IPS-20b (cell line): ENCODE results near the gene ELMO2.

Source experiments
- H3K27ac ChIP-seq: one replicate; pipeline ENCODE4 v1.5.1; 2013; ENCODE audit warnings: low read length
- H3K27me3 ChIP-seq: 2 replicates; pipeline ENCODE4 v1.6.1; 2013; ENCODE audit warnings: mild to moderate bottlenecking, low read length, inconsistent platforms; ENCODE audit not compliant: insufficient read depth
- H3K36me3 ChIP-seq: 2 replicates; pipeline ENCODE4 v1.6.1; 2013; ENCODE audit warnings: low read depth, mild to moderate bottlenecking, inconsistent platforms, low read length, moderate library complexity; ENCODE audit not compliant: insufficient read depth
- H3K4me1 ChIP-seq: 2 replicates; pipeline ENCODE4 v1.6.1; 2013; ENCODE audit warnings: mild to moderate bottlenecking, control low read depth, inconsistent platforms, low read length, moderate library complexity; ENCODE audit not compliant: insufficient read depth
- H3K4me3 ChIP-seq: 2 replicates; pipeline ENCODE4 v1.5.1; 2013; ENCODE audit warnings: mild to moderate bottlenecking, low read length, inconsistent platforms
- H3K9ac ChIP-seq: 2 replicates; pipeline ENCODE4 v1.6.1; 2013; ENCODE audit warnings: low read depth, mild to moderate bottlenecking, inconsistent platforms, low read length, moderate library complexity
- H3K9me3 ChIP-seq: 2 replicates; pipeline ENCODE4 v1.6.1; 2013; ENCODE audit warnings: mild to moderate bottlenecking, low read depth, low read length, inconsistent platforms; ENCODE audit not compliant: insufficient read depth

ELMO2 gene

GRCh38 chr20:46346770-46347169 is 59.6 kb downstream of the ELMO2 start:
- Histone ChIP-seq H3K9me3 (no peaks in the 10 kb centered on the region), H3K4me1 (peaks cover 22% of the 10 kb centered on the region), H3K27ac (no peak overlapping the region)

DNA sequence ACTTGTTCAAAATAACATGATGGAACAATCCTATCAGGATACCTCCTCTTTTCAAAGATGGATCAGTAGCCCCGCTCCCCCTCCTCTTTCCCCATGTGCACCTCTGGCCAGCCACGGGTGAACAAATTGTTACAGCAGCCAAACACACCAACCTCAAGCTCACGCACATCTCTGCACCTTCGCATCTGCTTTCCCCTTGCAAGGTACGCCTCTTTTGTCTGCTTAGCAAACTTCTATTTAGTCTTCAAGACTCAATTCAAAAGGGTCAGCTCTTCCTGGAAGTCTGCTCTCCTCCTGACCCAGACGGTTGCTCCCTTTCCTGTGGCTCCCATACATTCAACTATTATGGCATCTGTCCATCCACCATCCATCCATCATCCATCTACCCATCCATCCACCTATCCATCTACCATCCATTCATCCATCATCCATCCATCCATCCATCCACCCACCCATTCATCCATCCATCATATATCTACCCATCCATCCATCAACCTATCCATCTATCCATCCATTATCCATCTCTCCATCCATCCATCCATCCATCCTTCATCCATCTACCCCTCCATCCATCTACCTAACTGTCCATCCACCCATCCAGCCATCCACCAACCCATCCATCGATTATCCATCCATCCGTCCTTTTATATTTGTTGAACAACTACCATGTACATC is 61.8 kb downstream of the ELMO2 start:
- peaks cover 52% of the 10 kb centered on the region for H3K27me3 ChIP-seq
- H3K9ac ChIP-seq: no peak overlapping the region
- no peak overlapping the region for H3K27ac ChIP-seq
- peaks cover 9% of the 10 kb centered on the region; the same call in 1 of the 2 replicates for H3K4me1 ChIP-seq
- H3K36me3 ChIP-seq: 0 out of 2 replicates have a peak, but pooled peaks cover 4% of the 10 kb centered on the region
- H3K9me3 ChIP-seq: no peaks in the 10 kb centered on the region
- H3K4me3 ChIP-seq: no peak overlapping the region

More at GRCh38 chr20:46346770-46347169, 59.6 kb downstream of the ELMO2 start:
- H3K4me3 ChIP-seq: no peak overlapping the region
- peaks cover 44% of the 10 kb centered on the region for H3K27me3 ChIP-seq
- no peak overlapping the region for H3K9ac ChIP-seq
- peaks cover 18% of the 10 kb centered on the region; the same call in 1 of the 2 replicates for H3K36me3 ChIP-seq

GRCh38 chr20:46343975-46344357 is 62.4 kb downstream of the ELMO2 start:
- no peaks in the 10 kb centered on the region for H3K9me3 ChIP-seq
- peaks cover 59% of the 10 kb centered on the region for H3K27me3 ChIP-seq
- H3K4me1 ChIP-seq: peaks cover 5% of the 10 kb centered on the region; the same call in 1 of the 2 replicates

DNA sequence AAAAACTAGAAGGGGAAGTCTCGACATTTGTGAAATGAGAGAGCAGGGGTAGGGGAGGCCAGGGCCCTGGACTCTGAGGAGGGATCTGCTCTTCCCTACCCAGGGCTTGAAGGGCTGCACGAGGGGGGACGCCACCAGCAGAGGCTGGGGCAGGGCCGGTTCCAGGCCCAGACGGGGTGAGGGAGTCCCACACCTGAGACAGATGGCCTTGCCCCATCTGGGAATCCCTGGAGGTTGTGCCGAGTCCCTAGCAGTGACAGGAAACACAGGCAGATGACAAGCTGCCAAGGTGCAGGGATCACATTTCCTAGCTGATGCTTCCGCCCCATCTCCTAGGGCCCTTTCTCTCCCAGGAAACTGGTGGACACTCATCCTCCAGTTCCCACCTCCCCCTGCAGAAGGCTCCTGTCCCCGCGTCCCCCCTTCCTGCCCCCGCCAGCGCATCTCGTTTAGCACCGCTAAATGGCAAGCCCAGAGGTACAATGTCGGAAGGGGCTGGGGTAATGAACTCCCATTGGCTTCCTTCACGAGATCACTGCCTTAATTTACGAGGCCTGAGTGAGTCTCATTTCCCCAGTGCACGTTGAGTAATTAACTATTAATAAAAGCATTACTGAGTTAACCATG is 63.0 kb downstream of the ELMO2 start:
- Histone ChIP-seq H3K4me3 (no peak overlapping the region), H3K27ac (no peak overlapping the region), H3K4me1 (peaks cover 5% of the 10 kb centered on the region; the same call in 1 of the 2 replicates), H3K36me3 (no peaks in the 10 kb centered on the region), H3K9me3 (no peaks in the 10 kb centered on the region), H3K27me3 (peaks cover 64% of the 10 kb centered on the region), H3K9ac (no peak overlapping the region)

More at GRCh38 chr20:46343975-46344357, 62.4 kb downstream of the ELMO2 start:
- Histone ChIP-seq H3K4me3 (no peak overlapping the region), H3K27ac (no peak overlapping the region), H3K9ac (no peak overlapping the region), H3K36me3 (no peaks in the 10 kb centered on the region)

DNA sequence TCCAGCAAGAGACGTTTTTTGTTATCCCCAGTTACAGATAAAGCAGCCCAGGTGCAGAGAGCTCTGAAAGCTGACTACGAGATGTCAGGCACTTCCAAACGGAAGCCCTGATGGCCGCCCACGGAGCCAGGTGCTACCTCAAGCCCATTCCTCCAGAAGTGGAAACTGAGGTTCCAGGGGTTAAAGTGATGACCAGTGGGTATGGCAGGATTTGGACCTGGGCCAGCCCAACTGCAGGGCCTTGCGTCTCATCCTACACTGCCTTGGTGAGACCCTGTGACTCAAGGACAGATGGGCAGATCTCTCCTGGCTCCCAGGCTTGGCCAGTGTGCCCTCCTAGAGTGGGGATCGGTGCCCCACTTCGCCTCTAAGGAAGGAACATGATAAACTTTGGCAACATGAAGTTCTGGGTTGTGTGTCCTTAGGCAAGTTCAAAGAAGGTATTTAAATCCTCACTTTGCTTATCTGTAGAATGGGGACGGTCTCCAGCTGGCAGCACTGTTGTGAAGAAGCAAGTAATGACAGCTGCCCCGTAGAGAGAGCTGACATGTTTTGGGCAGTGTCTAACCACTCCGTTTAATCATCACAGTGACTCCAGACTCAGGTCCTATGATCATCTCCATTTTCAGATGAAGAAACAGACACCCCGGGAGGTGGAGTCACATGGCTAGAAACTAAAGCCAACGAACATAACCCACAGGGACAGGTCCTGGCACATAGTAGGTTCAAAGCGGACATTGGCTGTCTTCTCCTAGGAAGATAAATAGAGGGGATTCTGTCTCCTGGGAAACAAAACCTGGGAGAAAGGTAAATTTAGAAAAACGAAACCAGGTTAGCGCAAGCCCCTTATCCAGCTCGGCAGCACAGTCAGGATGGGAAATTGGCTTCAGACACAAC is 63.7 kb downstream of the ELMO2 start:
- H3K4me1 ChIP-seq: peaks cover 5% of the 10 kb centered on the region; the same call in 1 of the 2 replicates
- no peak overlapping the region for H3K4me3 ChIP-seq
- no peak overlapping the region for H3K27ac ChIP-seq
- H3K9me3 ChIP-seq: no peaks in the 10 kb centered on the region
- H3K9ac ChIP-seq: no peak overlapping the region
- no peaks in the 10 kb centered on the region for H3K36me3 ChIP-seq
- H3K27me3 ChIP-seq: peaks cover 64% of the 10 kb centered on the region

GRCh38 chr20:46342010-46342378 is 64.4 kb downstream of the ELMO2 start:
- H3K4me1 ChIP-seq: peaks cover 5% of the 10 kb centered on the region; the same call in 1 of the 2 replicates

GRCh38 chr20:46341074-46342009 is 65.1 kb downstream of the ELMO2 start:
- H3K9ac ChIP-seq: no peak overlapping the region
- no peak overlapping the region for H3K4me3 ChIP-seq
- no peaks in the 10 kb centered on the region for H3K36me3 ChIP-seq
- H3K27ac ChIP-seq: no peak overlapping the region
- peaks cover 5% of the 10 kb centered on the region; the same call in 1 of the 2 replicates for H3K4me1 ChIP-seq
- H3K27me3 ChIP-seq: peaks cover 63% of the 10 kb centered on the region
- H3K9me3 ChIP-seq: no peaks in the 10 kb centered on the region

More at GRCh38 chr20:46342010-46342378, 64.4 kb downstream of the ELMO2 start:
- peaks cover 59% of the 10 kb centered on the region for H3K27me3 ChIP-seq
- no peaks in the 10 kb centered on the region for H3K36me3 ChIP-seq
- no peak overlapping the region for H3K27ac ChIP-seq
- no peak overlapping the region for H3K9ac ChIP-seq
- H3K4me3 ChIP-seq: no peak overlapping the region
- no peaks in the 10 kb centered on the region for H3K9me3 ChIP-seq

GRCh38 chr20:46339037-46339436 is 67.4 kb downstream of the ELMO2 start:
- H3K27me3 ChIP-seq: peaks cover 48% of the 10 kb centered on the region
- H3K9ac ChIP-seq: no peak overlapping the region
- H3K36me3 ChIP-seq: no peaks in the 10 kb centered on the region
- H3K9me3 ChIP-seq: no peaks in the 10 kb centered on the region
- no peak overlapping the region for H3K4me3 ChIP-seq
- H3K4me1 ChIP-seq: peaks cover 5% of the 10 kb centered on the region; the same call in 1 of the 2 replicates
- no peak overlapping the region for H3K27ac ChIP-seq

DNA sequence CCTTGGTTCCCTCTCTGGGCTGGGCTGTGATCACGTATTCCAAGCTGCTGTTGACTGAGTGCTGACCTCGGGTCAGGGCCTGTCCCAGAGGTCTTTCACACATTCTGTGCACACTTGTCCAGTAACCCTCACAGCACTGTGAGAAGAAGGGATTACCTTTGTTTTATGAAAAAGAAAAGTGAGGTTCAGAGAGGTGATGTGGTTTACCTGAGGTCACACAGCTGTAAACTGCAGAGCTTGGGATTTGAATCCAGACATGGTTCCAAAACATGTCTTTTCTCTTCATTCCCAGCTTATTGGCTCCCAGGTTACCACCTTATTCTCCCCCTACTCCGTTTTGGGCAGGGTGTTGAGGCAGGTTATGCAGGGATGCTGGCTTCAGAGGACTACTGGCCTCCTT is 69.7 kb downstream of the ELMO2 start:
- peaks cover 25% of the 10 kb centered on the region for H3K27me3 ChIP-seq
- H3K27ac ChIP-seq: no peak overlapping the region
- no peaks in the 10 kb centered on the region for H3K36me3 ChIP-seq
- H3K4me3 ChIP-seq: no peak overlapping the region
- H3K9me3 ChIP-seq: no peaks in the 10 kb centered on the region
- H3K4me1 ChIP-seq: no peaks in the 10 kb centered on the region; the same call in 1 of the 2 replicates
- H3K9ac ChIP-seq: no peak overlapping the region

GRCh38 chr20:46334303-46334904 is 72.0 kb downstream of the ELMO2 start:
- H3K4me1 ChIP-seq: no peaks in the 10 kb centered on the region; the same call in 1 of the 2 replicates
- H3K27ac ChIP-seq: no peak overlapping the region
- peaks cover 15% of the 10 kb centered on the region for H3K27me3 ChIP-seq
- H3K36me3 ChIP-seq: no peaks in the 10 kb centered on the region
- no peaks in the 10 kb centered on the region for H3K9me3 ChIP-seq
- no peak overlapping the region for H3K9ac ChIP-seq
- H3K4me3 ChIP-seq: no peak overlapping the region
